Left renal cortex interstitium (tissue), 4 donors: Measurements from ENCODE around the gene ERP27. TPM values are rescaled to one million over a fixed set of nuclear protein-coding genes. Genes with fewer than 3 reads are reported as not detected.

ENCODE experiments used
- DNase-seq, 4 donors: peaks; one replicate each; pipeline ENCODE4 v3.0.0-alpha.2; 2013; ENCODE audit warnings: low read depth in 4 of 4, low spot score in 2 of 4, missing footprints in 1 of 4
- polyA plus RNA-seq, 4 donors: library from polyadenylated mRNA; unstranded; fragments of 120-200 nt; gene quantifications; one replicate each; pipeline ENCODE4 v1.2.1, GENCODE V29; 2013; ENCODE audit not compliant: insufficient read length in 4 of 4

The ERP27 gene
- polyA plus RNA-seq, 4 donors = 20.5 to 26.6 (median 25.7) TPM

GRCh38 chr12:14910090-14910915 is 28.0 kb downstream of the ERP27 start:
- no peak for DNase-seq

- no peak for DNase-seq
Observed at GRCh38 chr12:14907953-14908352, 30.4 kb downstream of the ERP27 start.

DNA sequence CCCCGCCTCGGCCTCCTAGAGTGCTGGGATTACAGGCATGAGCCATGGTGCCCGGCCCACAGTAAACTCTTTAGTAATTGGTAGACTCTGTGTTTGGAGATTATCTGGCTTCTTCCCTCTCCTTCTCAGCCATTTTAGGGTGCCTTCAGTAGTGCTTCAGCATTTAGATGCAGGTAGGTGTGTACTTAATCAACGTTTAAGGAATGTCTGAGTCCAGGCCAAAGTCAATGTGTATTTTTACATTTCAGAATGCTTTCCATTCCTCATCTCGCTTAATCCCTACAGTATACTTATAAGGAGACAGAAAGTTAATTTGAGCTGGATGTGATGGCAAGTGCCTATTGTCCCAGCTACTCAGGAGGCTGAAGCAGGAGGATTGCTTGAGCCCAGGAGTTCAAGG is 32.2 kb downstream of the ERP27 start:
- DNase-seq = no peak

GRCh38 chr12:14905269-14906004 is 32.9 kb downstream of the ERP27 start:
- no peak for DNase-seq

- DNase-seq = no peak
Observed at GRCh38 chr12:14904854-14905253, 33.5 kb downstream of the ERP27 start.

DNA sequence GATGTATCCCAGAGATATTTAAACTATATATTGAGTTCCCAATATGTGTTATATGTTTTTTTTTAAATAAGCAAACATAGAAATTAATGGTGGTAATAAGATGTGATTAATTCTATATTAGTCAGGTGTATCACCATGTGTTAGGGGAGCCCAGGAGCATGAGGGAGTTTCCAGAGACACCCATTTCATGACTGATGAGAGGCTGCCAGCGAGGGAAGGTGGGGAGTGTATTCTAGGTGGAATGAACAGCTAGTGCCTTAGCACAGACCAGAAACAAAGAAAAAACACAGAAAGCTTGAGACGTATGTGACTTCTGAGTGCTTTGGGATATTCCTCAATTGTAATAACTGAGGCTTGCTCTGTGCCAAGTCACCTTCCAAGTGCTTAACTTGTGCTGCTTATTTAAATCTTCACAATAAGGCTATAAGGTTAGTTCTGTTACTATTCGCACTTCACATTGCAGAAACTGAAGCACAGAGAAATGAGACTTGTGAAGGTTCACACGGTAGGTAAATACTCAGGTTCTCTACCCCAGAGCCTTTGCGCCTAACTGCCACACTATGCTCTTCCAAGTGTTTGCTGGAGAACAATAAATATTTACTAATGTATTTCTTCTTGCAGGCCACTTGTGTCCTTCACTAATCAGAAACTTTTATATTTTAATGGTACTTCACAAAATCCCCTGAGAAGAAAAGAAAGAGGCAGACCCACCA is 34.8 kb downstream of the ERP27 start:
- DNase-seq = no peak

DNA sequence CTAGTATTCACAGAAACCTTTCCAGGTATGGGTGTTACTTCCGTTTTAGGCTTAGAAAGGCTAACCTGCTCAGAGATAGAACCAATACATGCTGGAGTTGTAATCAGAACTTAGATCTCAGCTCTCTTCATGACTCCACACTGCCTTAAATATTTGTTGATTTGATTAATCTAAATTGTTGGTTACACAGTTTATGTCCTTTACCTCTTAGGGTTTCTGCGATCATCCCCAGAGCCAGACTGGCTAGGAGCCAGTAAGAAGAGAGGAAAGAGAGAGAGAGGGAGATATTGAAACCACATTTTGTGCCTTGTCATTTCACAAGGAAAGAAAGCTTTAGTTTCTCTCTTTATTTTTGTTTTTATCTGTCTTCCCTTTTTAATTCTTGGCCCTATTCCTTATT is 35.9 kb downstream of the ERP27 start:
- DNase-seq = no peak

GRCh38 chr12:14901228-14901562 is 37.1 kb downstream of the ERP27 start:
- no peak for DNase-seq

GRCh38 chr12:14900521-14901227 is 37.7 kb downstream of the ERP27 start:
- DNase-seq = no peak

DNA sequence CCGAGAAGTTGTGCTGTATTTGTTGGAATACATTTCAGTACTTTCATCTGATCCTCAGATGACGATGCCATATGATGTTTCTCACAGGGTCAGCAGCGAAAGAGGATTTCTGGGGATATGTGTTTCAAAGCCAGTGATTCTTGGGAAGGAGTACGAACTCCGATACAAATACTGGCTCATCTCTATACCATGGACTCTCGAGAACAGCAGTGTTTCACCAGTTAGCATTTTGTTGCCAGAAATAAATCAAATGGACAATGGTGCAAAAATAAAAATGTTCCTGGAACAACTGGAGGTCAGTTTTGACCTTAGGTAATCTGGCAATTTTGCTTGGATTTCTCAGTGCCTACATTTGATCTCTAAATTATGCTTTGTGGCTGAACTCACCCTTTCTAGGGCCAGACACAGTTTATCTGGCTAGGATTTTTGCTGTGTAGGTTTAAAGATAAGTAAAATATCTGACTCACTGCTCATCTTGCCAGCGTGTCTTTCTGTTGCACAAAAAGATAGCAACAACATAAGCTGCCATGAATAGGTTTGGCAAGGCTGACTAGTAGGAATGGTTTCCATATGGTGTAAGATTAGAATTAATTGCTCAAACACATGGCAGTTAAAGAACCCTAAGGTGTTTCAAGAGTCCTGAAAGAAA is 41.7 kb downstream of the ERP27 start:
- DNase-seq = no peak

- DNase-seq = no peak
Observed at GRCh38 chr12:14893506-14894250, 44.7 kb downstream of the ERP27 start.

DNA sequence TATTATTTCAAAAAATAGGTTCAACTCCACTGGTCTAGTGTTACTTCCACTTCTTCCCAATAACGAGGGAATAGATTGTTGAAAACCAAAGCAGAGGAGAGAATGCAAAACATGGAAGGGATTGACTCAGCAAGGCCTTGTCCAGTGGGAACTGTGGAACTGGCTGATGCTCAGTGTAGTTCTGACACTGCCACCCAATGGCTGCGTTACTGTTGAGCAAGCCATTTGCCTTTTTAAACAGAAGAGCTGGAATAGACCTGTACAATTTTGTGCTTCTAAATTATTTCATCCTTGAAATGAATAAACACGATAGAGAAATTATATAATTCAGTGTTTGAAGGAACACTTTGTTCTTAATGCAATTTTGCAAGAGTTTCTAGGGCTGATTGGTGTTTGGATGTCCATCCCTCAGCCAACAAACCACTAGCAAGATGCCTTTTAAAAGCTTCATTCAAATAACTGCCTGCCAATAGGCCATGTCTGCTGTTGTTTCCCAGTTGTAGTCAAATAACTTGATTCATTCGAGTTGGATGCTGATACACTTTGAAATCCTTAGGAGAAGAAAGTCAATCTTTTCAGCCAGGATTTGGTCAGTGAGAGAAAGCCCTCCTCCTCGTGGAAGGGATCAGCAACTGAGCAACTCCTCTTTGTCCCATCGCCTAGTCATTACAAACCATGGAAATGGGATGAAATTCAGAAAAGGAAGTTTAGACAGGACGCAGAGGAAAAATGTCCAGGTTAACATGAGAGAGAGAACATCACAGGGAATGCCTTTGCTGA is 45.4 kb downstream of the ERP27 start:
- no peak for DNase-seq

DNA sequence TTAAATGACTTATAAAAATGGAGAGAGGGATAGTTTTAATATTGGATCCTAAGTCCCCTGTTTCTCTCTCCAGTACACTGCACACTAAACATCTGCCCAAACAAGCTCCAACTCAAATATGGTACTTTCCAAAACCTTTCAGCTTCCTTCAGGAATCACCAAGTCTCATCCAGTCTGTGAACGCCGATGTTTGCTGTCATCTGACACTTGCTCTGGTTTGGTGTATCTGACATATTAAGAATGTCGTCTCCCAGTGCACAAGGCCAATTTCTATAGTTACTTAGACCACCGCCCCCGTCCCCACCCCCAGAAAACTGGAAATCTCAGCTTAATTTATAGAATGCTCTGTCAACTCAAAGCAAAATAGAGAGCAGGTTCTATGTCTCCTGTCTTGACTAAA is 47.6 kb downstream of the ERP27 start:
- no peak for DNase-seq

DNA sequence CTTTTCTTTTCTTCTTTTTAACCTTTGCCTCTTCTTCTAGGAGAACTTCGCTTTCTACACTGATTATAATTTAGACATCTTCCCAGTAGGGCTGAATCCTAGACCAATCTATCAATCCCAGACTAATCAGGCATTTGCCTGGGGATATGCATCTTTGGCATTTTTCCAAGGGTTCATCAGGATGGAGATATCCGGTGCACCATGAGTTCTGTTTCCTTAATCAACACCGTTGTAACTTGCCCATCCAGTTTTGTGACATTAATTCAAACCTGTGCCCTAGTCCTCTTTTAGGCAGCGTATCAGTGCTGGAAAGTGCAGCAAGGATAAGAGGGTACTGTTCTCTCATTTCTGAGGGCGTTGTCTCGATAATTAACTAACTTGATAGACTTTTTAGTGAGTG is 52.1 kb downstream of the ERP27 start:
- no peak for DNase-seq

- DNase-seq = no peak
Observed at GRCh38 chr12:14885718-14886221, 52.6 kb downstream of the ERP27 start, which contains the start of gene MGP. Gene MGP, minus strand, starts transcription at chr12:14885854. Its CDS starts 63 bp downstream, at chr12:14885791.

- DNase-seq = peak in 2 of 4 donors; percentile 52
Observed at GRCh38 chr12:14884458-14884878, 53.9 kb downstream of the ERP27 start.

GRCh38 chr12:14883686-14884085 is 54.7 kb downstream of the ERP27 start:
- peak in 1 of 4 donors; percentile 32 for DNase-seq

DNA sequence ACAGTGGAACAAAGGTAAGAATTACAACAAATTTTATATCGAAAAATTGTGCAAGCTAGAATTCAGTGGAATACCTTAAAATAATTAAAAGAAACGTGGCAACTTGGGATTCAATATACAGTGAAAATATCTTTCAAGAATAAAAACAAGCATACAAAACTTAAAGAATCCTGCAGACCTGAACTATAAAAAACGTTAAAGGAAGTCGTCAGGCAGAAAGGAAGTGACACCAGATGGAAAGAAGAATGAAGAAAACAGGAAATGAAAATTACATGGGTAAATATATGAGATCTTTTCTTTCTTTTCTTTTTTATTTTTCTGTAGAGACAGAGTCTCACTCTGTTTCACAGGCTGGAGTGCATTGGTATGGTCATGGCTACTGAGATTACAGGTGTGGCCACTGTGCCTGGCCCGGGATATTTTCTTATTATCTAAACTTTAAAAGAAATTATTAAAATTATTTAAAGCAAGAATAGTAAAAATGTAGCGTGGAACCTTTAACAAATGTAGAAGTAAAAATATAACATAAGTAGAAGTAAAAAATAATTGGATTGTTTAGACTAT is 57.4 kb downstream of the ERP27 start:
- DNase-seq = no peak
